Measurements from ENCODE around the gene CCDC40. TPM values are rescaled to one million over a fixed set of nuclear protein-coding genes. Genes with fewer than 3 reads are reported as not detected.

The CCDC40 gene
- total and polyA plus RNA-seq, 2 of the 13 experiments (the other 11 are each of a cell fraction or from before 2014, with no cell fraction given), result 4.1 to 5.5 TPM

DNA sequence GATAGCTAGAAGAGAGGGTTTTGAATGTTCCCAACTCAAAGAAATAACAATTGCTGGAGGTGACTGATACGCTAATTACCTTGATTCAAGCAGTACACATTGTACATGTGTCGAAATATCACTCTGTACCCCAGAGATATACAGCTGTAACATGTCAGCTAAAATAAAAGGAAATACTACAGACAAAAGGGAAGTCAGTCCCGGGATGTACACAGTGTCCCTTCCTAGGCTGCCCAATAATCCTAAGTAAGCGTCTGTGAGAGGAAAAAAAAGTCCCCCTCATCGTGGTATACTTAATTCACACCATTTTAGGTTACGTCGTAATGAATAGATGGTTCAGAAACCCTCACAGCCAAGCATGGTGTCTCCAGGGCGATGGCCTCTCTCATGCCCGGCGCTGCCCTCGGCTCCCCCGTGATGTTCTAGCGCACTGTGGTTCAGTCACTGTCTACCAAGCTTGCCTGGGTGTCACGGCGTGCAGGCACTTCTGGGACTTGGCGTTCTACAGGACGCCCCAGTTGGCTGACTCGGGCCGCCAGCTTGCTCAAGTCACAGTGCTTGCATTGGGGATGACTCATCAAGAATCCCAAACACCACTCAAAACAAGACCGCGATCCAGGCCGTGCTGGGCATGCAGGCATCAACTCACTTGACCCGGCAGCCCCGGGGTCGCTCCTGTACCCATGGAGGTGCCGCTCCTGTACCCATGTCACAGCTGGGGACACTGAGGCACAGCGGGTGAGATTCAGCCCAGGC is 27.6 kb downstream of the CCDC40 start (continued):
- TF ChIP-seq ZMAT3 (CRISPR knock-in tag; conservative IDR thresholded peaks at IDR 0.05) (no peak), NR2F1 (CRISPR knock-in tag; IDR thresholded peaks at IDR 0.05) (0 out of 4 replicates have a peak, but pooled peaks of 1 of the 2 experiments have one; percentile 16), IRF2 (CRISPR knock-in tag; IDR thresholded peaks at IDR 0.05) (peak; percentile 19; the same call in 1 of the 2 replicates), PHB2 (IDR thresholded peaks at IDR 0.05; ENCODE audit: partially characterized antibody) (no peak), BCL6 (CRISPR knock-in tag; IDR thresholded peaks at IDR 0.05) (peak; percentile 11; the same call in 1 of the 2 replicates), POLR2AphosphoS5 (IDR thresholded peaks at IDR 0.05; ENCODE audit: low read depth, low read length) (no peak), ZNF563 (CRISPR knock-in tag; IDR thresholded peaks at IDR 0.05) (no peak), NR2F2 (IDR thresholded peaks at IDR 0.05; ENCODE audit: borderline replicate concordance, low read depth) (no peak), ZNF143 (CRISPR knock-in tag; IDR thresholded peaks at IDR 0.05) (no peak), WIZ (CRISPR knock-in tag; IDR thresholded peaks at IDR 0.05) (no peak), KDM6A (CRISPR knock-in tag; IDR thresholded peaks at IDR 0.05; ENCODE audit: low read depth) (no peak), YEATS4 (CRISPR knock-in tag; IDR thresholded peaks at IDR 0.05; ENCODE audit: borderline replicate concordance) (no peak), ZNF775 (CRISPR knock-in tag; IDR thresholded peaks at IDR 0.05; ENCODE audit: borderline replicate concordance) (no peak), ZKSCAN8 (CRISPR knock-in tag; IDR thresholded peaks at IDR 0.05; ENCODE audit: borderline replicate concordance) (no peak), RBM39 (IDR thresholded peaks at IDR 0.05; ENCODE audit: low read depth, low read length, poor library complexity, severe bottlenecking) (no peak)
- TF ChIP-seq, protein P1, sequence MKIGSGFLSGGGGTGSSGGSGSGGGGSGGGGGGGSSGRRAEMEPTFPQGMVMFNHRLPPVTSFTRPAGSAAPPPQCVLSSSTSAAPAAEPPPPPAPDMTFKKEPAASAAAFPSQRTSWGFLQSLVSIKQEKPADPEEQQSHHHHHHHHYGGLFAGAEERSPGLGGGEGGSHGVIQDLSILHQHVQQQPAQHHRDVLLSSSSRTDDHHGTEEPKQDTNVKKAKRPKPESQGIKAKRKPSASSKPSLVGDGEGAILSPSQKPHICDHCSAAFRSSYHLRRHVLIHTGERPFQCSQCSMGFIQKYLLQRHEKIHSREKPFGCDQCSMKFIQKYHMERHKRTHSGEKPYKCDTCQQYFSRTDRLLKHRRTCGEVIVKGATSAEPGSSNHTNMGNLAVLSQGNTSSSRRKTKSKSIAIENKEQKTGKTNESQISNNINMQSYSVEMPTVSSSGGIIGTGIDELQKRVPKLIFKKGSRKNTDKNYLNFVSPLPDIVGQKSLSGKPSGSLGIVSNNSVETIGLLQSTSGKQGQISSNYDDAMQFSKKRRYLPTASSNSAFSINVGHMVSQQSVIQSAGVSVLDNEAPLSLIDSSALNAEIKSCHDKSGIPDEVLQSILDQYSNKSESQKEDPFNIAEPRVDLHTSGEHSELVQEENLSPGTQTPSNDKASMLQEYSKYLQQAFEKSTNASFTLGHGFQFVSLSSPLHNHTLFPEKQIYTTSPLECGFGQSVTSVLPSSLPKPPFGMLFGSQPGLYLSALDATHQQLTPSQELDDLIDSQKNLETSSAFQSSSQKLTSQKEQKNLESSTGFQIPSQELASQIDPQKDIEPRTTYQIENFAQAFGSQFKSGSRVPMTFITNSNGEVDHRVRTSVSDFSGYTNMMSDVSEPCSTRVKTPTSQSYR (CRISPR knock-in tag; IDR thresholded peaks at IDR 0.05; ENCODE audit: borderline replicate concordance), result no peak
- TF ChIP-seq, protein P2, sequence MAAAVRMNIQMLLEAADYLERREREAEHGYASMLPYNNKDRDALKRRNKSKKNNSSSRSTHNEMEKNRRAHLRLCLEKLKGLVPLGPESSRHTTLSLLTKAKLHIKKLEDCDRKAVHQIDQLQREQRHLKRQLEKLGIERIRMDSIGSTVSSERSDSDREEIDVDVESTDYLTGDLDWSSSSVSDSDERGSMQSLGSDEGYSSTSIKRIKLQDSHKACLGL (CRISPR knock-in tag; IDR thresholded peaks at IDR 0.05), result no peak
- TF ChIP-seq, protein P3, sequence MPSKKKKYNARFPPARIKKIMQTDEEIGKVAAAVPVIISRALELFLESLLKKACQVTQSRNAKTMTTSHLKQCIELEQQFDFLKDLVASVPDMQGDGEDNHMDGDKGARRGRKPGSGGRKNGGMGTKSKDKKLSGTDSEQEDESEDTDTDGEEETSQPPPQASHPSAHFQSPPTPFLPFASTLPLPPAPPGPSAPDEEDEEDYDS (CRISPR knock-in tag; IDR thresholded peaks at IDR 0.05), result no peak
- TF ChIP-seq, protein P4, sequence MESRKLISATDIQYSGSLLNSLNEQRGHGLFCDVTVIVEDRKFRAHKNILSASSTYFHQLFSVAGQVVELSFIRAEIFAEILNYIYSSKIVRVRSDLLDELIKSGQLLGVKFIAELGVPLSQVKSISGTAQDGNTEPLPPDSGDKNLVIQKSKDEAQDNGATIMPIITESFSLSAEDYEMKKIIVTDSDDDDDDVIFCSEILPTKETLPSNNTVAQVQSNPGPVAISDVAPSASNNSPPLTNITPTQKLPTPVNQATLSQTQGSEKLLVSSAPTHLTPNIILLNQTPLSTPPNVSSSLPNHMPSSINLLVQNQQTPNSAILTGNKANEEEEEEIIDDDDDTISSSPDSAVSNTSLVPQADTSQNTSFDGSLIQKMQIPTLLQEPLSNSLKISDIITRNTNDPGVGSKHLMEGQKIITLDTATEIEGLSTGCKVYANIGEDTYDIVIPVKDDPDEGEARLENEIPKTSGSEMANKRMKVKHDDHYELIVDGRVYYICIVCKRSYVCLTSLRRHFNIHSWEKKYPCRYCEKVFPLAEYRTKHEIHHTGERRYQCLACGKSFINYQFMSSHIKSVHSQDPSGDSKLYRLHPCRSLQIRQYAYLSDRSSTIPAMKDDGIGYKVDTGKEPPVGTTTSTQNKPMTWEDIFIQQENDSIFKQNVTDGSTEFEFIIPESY (CRISPR knock-in tag; IDR thresholded peaks at IDR 0.05), result peak; percentile 97
- TF ChIP-seq, protein P5, sequence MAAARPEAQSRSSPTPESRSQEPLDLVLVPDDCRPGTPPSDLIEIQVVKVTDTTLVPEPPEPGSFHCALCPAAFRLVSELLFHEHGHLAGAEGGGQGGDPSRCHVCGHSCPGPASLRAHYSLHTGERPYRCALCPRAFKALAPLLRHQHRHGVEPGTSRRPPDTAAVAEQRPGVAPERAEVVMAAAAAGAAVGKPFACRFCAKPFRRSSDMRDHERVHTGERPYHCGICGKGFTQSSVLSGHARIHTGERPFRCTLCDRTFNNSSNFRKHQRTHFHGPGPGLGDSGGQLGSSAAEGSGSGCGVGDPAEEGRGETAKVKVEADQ (CRISPR knock-in tag; IDR thresholded peaks at IDR 0.05; ENCODE audit: borderline replicate concordance), result no peak
- TF ChIP-seq, protein P6, sequence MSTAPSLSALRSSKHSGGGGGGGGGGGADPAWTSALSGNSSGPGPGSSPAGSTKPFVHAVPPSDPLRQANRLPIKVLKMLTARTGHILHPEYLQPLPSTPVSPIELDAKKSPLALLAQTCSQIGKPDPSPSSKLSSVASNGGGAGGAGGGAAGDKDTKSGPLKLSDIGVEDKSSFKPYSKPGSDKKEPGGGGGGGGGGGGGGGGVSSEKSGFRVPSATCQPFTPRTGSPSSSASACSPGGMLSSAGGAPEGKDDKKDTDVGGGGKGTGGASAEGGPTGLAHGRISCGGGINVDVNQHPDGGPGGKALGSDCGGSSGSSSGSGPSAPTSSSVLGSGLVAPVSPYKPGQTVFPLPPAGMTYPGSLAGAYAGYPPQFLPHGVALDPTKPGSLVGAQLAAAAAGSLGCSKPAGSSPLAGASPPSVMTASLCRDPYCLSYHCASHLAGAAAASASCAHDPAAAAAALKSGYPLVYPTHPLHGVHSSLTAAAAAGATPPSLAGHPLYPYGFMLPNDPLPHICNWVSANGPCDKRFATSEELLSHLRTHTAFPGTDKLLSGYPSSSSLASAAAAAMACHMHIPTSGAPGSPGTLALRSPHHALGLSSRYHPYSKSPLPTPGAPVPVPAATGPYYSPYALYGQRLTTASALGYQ (CRISPR knock-in tag; IDR thresholded peaks at IDR 0.05), result no peak
